ENCODE measurements around the gene CLTA. TPM values are rescaled to one million over a fixed set of nuclear protein-coding genes. Genes with fewer than 3 reads are reported as not detected.

CLTA gene
- polyA plus RNA-seq, 1 of the 3 experiments (the other 2 are of a cell fraction) = 260 TPM

DNA sequence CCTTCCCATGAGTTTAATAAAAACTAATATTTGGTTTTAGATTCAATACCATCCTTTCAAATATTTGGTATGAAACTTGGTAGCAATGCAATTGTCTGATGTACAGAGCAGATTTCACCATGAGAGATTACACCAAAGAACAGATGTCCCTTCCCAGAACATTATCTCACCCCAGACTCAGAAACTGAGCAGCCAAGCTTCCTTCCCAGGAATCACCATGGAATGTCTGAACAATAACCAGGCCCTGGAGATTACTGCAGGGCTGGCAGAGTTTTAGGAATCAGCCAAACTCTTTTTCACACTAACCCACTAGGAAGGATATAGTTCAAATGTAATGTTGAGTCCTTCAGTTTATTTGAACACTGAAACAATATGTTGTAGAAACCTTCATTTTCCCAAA is 23.9 kb downstream of the CLTA start:
- Histone ChIP-seq H3K9me2 (no peaks in the 10 kb centered on the region), H3K79me2 (ENCODE audit: insufficient read depth) (peaks cover 61% of the 10 kb centered on the region), H2AFZ (ENCODE audit: low read depth) (no peak overlapping the region), H3K4me2 (no peak overlapping the region), H3K4me3 (ENCODE audit: low read depth in 2 of 2, low read length in 1 of 2) (no peak overlapping the region), H3K27me3 (ENCODE audit: insufficient read depth) (no peaks in the 10 kb centered on the region), H3K4me1 (ENCODE audit: control insufficient read depth in 1 of 2, insufficient read depth in 2 of 2, low read depth in 1 of 2, low read length in 1 of 2) (peaks cover 0 to 19% of the 10 kb centered on the region in 2 experiments; a peak in 2 of 4 replicates), H3K9me3 (no peaks in the 10 kb centered on the region), H4K20me1 (ENCODE audit: insufficient read depth) (peaks cover 48% of the 10 kb centered on the region), H3F3A (replicated peaks; ENCODE audit: insufficient read depth) (peaks cover 38% of the 10 kb centered on the region), H3K9ac (no peak overlapping the region), H3K36me3 (replicated peaks in 1 of 2; ENCODE audit: control insufficient read depth in 1 of 2, insufficient read depth in 2 of 2, low read length in 1 of 2) (peaks cover 61 to 81% of the 10 kb centered on the region in 2 experiments), H3K27ac (ENCODE audit: low read depth in 2 of 2, low read length in 1 of 2) (peak overlapping the region; percentile 9 to 54; a peak in 3 of 4 replicates)
- peak; percentile 27 for DNase-seq
- 0 out of 2 replicates have a peak, but pooled peaks have one; percentile 26 for TF ChIP-seq RCOR1 (IDR thresholded peaks at IDR 0.05; ENCODE audit: low read length)
- no peak for TF ChIP-seq TCF12 (IDR thresholded peaks at IDR 0.05)
- ChIA-PET CTCF (interaction anchor here (0.6 kb wide), 1 partner anchor 260 kb away, joined by 3 read pairs; no protein-coding TSS in a partner anchor), POLR2A (no interaction called here)

DNA sequence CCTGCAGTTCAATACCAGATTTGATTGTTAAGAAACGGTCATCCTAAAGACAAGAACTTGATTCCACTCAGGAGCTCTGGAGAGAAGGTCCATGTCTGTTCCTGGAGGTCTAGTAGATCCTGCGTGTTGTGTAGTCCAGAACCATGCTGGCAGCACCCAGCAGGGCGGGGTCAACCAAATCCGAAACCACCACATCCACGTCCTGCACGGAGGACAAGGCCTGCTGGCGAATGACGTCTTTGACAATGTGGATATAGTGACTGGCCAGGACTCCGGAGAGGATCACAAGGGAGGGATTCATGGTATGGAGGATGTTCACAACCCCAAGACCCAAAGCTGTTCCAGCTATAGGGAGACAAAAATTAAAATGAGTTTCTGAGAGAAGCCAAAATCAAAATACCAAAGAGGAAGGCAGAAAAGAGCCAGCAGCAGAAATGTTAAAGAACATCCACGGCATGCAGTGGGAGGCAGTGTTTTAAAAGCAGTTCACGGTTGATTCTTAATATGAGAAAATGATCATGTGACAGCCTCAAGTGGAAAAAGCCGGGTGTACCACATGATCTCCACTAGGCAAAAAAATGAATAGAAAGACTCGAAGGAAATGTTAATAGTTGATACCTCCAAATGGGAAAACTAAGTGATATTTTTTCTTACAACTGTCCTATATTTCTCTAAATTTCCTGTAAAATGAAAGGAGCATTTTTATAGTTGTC is 26.7 kb downstream of the CLTA start:
- WGBS (ENCODE audit: low lambda C conversion rate) = 88% methylated on average over 13 of the region's 13 CpGs
- H3K9ac ChIP-seq = no peak overlapping the region
- H2AFZ ChIP-seq (ENCODE audit: low read depth) = no peak overlapping the region
- H3K9me3 ChIP-seq = no peaks in the 10 kb centered on the region
- H3K4me3 ChIP-seq (ENCODE audit: low read depth in 2 of 2, low read length in 1 of 2) = no peak overlapping the region
- H3K36me3 ChIP-seq (replicated peaks in 1 of 2; ENCODE audit: control insufficient read depth in 1 of 2, insufficient read depth in 2 of 2, low read length in 1 of 2) = peaks cover 49 to 76% of the 10 kb centered on the region in 2 experiments
- H3K27me3 ChIP-seq (ENCODE audit: insufficient read depth) = no peaks in the 10 kb centered on the region
- POLR2A ChIA-PET = no interaction called here
- H3K27ac ChIP-seq (ENCODE audit: low read depth in 2 of 2, low read length in 1 of 2) = no peak overlapping the region; a peak in 1 of 4 replicates
- peaks cover 46% of the 10 kb centered on the region for H3K79me2 ChIP-seq (ENCODE audit: insufficient read depth)
- H4K20me1 ChIP-seq (ENCODE audit: insufficient read depth) = peaks cover 26% of the 10 kb centered on the region
- peaks cover 38% of the 10 kb centered on the region for H3F3A ChIP-seq (replicated peaks; ENCODE audit: insufficient read depth)
- DNase-seq = no peak
- H3K4me1 ChIP-seq (ENCODE audit: control insufficient read depth in 1 of 2, insufficient read depth in 2 of 2, low read depth in 1 of 2, low read length in 1 of 2) = peaks cover 0 to 5% of the 10 kb centered on the region in 2 experiments; a peak in 2 of 4 replicates
- H3K9me2 ChIP-seq = no peaks in the 10 kb centered on the region
- CTCF ChIA-PET = interaction anchor here (0.7 to 1.1 kb wide), 2 partner anchors 14 to 30 kb away, joined by 4 read pairs; no protein-coding TSS in a partner anchor
- no peak overlapping the region for H3K4me2 ChIP-seq
- TF ChIP-seq EZH2phosphoT487 (IDR thresholded peaks at IDR 0.05; ENCODE audit: borderline replicate concordance, low read depth) (no peak), GABPA (IDR thresholded peaks at IDR 0.05; ENCODE audit: low read depth) (no peak), YY1 (IDR thresholded peaks at IDR 0.05; ENCODE audit: low read depth) (no peak), RAD21 (IDR thresholded peaks at IDR 0.05; ENCODE audit: low read length) (no peak), JUND (IDR thresholded peaks at IDR 0.05) (no peak), SIN3A (IDR thresholded peaks at IDR 0.05; ENCODE audit: borderline replicate concordance, low read depth, low read length) (no peak), SMC3 (IDR thresholded peaks at IDR 0.05; ENCODE audit: low read depth, low read length) (no peak), RCOR1 (IDR thresholded peaks at IDR 0.05; ENCODE audit: low read length) (no peak), POLR2AphosphoS5 (IDR thresholded peaks at IDR 0.05; ENCODE audit: low read depth, low read length) (no peak), RXRA (IDR thresholded peaks at IDR 0.05; ENCODE audit: borderline replicate concordance, low read depth) (no peak), FOSL2 (IDR thresholded peaks at IDR 0.05; ENCODE audit: borderline replicate concordance, low read depth) (no peak), FOXJ3 (CRISPR knock-in tag; IDR thresholded peaks at IDR 0.05) (no peak), RFX5 (IDR thresholded peaks at IDR 0.05; ENCODE audit: low read length) (no peak), TEAD4 (IDR thresholded peaks at IDR 0.05; ENCODE audit: borderline replicate concordance, insufficient read depth) (no peak)
- TF ChIP-seq, protein P1, sequence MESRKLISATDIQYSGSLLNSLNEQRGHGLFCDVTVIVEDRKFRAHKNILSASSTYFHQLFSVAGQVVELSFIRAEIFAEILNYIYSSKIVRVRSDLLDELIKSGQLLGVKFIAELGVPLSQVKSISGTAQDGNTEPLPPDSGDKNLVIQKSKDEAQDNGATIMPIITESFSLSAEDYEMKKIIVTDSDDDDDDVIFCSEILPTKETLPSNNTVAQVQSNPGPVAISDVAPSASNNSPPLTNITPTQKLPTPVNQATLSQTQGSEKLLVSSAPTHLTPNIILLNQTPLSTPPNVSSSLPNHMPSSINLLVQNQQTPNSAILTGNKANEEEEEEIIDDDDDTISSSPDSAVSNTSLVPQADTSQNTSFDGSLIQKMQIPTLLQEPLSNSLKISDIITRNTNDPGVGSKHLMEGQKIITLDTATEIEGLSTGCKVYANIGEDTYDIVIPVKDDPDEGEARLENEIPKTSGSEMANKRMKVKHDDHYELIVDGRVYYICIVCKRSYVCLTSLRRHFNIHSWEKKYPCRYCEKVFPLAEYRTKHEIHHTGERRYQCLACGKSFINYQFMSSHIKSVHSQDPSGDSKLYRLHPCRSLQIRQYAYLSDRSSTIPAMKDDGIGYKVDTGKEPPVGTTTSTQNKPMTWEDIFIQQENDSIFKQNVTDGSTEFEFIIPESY (IDR thresholded peaks at IDR 0.05; ENCODE audit: borderline replicate concordance, low read depth) = no peak
- TF ChIP-seq, protein P2, sequence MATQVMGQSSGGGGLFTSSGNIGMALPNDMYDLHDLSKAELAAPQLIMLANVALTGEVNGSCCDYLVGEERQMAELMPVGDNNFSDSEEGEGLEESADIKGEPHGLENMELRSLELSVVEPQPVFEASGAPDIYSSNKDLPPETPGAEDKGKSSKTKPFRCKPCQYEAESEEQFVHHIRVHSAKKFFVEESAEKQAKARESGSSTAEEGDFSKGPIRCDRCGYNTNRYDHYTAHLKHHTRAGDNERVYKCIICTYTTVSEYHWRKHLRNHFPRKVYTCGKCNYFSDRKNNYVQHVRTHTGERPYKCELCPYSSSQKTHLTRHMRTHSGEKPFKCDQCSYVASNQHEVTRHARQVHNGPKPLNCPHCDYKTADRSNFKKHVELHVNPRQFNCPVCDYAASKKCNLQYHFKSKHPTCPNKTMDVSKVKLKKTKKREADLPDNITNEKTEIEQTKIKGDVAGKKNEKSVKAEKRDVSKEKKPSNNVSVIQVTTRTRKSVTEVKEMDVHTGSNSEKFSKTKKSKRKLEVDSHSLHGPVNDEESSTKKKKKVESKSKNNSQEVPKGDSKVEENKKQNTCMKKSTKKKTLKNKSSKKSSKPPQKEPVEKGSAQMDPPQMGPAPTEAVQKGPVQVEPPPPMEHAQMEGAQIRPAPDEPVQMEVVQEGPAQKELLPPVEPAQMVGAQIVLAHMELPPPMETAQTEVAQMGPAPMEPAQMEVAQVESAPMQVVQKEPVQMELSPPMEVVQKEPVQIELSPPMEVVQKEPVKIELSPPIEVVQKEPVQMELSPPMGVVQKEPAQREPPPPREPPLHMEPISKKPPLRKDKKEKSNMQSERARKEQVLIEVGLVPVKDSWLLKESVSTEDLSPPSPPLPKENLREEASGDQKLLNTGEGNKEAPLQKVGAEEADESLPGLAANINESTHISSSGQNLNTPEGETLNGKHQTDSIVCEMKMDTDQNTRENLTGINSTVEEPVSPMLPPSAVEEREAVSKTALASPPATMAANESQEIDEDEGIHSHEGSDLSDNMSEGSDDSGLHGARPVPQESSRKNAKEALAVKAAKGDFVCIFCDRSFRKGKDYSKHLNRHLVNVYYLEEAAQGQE (IDR thresholded peaks at IDR 0.05; ENCODE audit: low read depth, low read length) = no peak
- TF ChIP-seq, protein P3, sequence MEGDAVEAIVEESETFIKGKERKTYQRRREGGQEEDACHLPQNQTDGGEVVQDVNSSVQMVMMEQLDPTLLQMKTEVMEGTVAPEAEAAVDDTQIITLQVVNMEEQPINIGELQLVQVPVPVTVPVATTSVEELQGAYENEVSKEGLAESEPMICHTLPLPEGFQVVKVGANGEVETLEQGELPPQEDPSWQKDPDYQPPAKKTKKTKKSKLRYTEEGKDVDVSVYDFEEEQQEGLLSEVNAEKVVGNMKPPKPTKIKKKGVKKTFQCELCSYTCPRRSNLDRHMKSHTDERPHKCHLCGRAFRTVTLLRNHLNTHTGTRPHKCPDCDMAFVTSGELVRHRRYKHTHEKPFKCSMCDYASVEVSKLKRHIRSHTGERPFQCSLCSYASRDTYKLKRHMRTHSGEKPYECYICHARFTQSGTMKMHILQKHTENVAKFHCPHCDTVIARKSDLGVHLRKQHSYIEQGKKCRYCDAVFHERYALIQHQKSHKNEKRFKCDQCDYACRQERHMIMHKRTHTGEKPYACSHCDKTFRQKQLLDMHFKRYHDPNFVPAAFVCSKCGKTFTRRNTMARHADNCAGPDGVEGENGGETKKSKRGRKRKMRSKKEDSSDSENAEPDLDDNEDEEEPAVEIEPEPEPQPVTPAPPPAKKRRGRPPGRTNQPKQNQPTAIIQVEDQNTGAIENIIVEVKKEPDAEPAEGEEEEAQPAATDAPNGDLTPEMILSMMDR (IDR thresholded peaks at IDR 0.05) = no peak

All from SK-N-SH (cell line).